Fibroblast of lung (primary cell): ENCODE measurements around the gene SLC25A33. TPM values are rescaled to one million over a fixed set of nuclear protein-coding genes. Genes with fewer than 3 reads are reported as not detected.
"Not testable (repeated sequence)": the region's sequence is repeated elsewhere in the genome, so short reads cannot be mapped to it uniquely, and the experiment has no call there.

ENCODE experiments used
- DNase-seq, 2 donors: peaks; one replicate each; pipeline versions ENCODE4 v3.0.0 to v3.0.0-alpha.2; 2010; ENCODE audit warnings: low read depth in 2 of 2
- H2AFZ ChIP-seq: 2 replicates; pipeline ENCODE4 v1.5.1; 2012; ENCODE audit warnings: low read length, control low read depth, inconsistent platforms
- H3K27ac ChIP-seq: 2 replicates; pipeline ENCODE4 v1.5.1; 2011; ENCODE audit warnings: low read length, control low read depth; ENCODE audit not compliant: insufficient read depth
- H3K27me3 ChIP-seq: 2 replicates; pipeline ENCODE4 v1.5.1; 2011; ENCODE audit warnings: mild to moderate bottlenecking, low read length; ENCODE audit not compliant: control insufficient read depth, insufficient read depth
- H3K36me3 ChIP-seq: 2 replicates; pipeline ENCODE4 v1.5.1; 2011; ENCODE audit warnings: low read length; ENCODE audit not compliant: control insufficient read depth, insufficient read depth
- H3K4me1 ChIP-seq: 2 replicates; pipeline ENCODE4 v1.5.1; 2011; ENCODE audit warnings: low read length; ENCODE audit not compliant: control insufficient read depth, insufficient read depth; ENCODE audit errors: extremely low read depth
- H3K4me2 ChIP-seq: 2 replicates; pipeline ENCODE4 v1.5.1; 2011; ENCODE audit warnings: low read length, control low read depth; ENCODE audit not compliant: insufficient read depth; ENCODE audit errors: extremely low read depth
- H3K4me3 ChIP-seq, 4 experiments: fragments of 200-600 bp in 1 of 4; sonication (generic) in 1 of 4; replicated peaks in 1 of 4; 2 replicates each; pipeline ENCODE4 v1.5.1; 2011 to 2016; ENCODE audit warnings: low read length in 4 of 4, low read depth in 3 of 4, mild to moderate bottlenecking in 3 of 4, control low read depth in 2 of 4, inconsistent platforms in 1 of 4, mixed read lengths in 1 of 4; ENCODE audit not compliant: insufficient read depth in 1 of 4; ENCODE audit errors: control extremely low read depth in 1 of 4
- H3K79me2 ChIP-seq: 2 replicates; pipeline ENCODE4 v1.5.1; 2012; ENCODE audit warnings: mild to moderate bottlenecking, low read length, inconsistent platforms; ENCODE audit not compliant: control insufficient read depth, insufficient read depth
- H3K9ac ChIP-seq: 2 replicates; pipeline ENCODE4 v1.5.1; 2011; ENCODE audit warnings: mild to moderate bottlenecking, low read length, control low read depth; ENCODE audit not compliant: insufficient read depth
- H3K9me3 ChIP-seq: 2 replicates; pipeline ENCODE4 v1.5.1; 2012; ENCODE audit warnings: low read depth, low read length; ENCODE audit not compliant: control insufficient read depth, insufficient read depth
- H4K20me1 ChIP-seq: 2 replicates; pipeline ENCODE4 v1.5.1; 2011; ENCODE audit warnings: low read length; ENCODE audit not compliant: control insufficient read depth, insufficient read depth; ENCODE audit errors: extremely low read depth
- CTCF ChIP-seq, 2 donors: IDR thresholded peaks in 1 of 2; conservative IDR thresholded peaks in 1 of 2; 1 replicate in 1 of 2; 2 replicates in 1 of 2; pipeline ENCODE4 v1.5.1; 2011 to 2012; ENCODE audit warnings: low read length in 2 of 2, control low read depth in 1 of 2, inconsistent platforms in 1 of 2, low read depth in 1 of 2, mild to moderate bottlenecking in 1 of 2
- EZH2 ChIP-seq: IDR thresholded peaks from 2 replicates; pipeline ENCODE4 v1.5.1; 2012; ENCODE audit warnings: low read length, control low read depth, mild to moderate bottlenecking; ENCODE audit errors: missing control alignments
- polyA plus RNA-seq, 2 donors: library from polyadenylated mRNA; depleted of rRNA in 1 of 2; stranded (reverse) in 1 of 2; unstranded in 1 of 2; fragments of >200 nt; gene quantifications; 2 replicates each; pipeline ENCODE4 v1.2.1, GENCODE V29; 2011 to 2012; ENCODE audit warnings: missing spikeins in 1 of 2
- total RNA-seq: library from RNA; depleted of rRNA; stranded (reverse); fragments of >200 nt; gene quantifications from 2 replicates; pipeline ENCODE4 v1.2.1, GENCODE V29; 2014

SLC25A33 gene
- total and polyA plus RNA-seq, 2 donors (not counting 1 experiment from before 2014, with no cell fraction given), result 3.5 to 4.8 TPM

- peak; percentile 93 to 96 for DNase-seq
- no peaks in the 10 kb centered on the region for H3K9me3 ChIP-seq
- H3K4me2 ChIP-seq, result peak overlapping the region; percentile 65
- peaks cover 2% of the 10 kb centered on the region for H3K4me1 ChIP-seq
- no peaks in the 10 kb centered on the region for H4K20me1 ChIP-seq
- H3K36me3 ChIP-seq, result no peaks in the 10 kb centered on the region
- no peak overlapping the region for H2AFZ ChIP-seq
- TF ChIP-seq EZH2, result no peak
- no peak for TF ChIP-seq CTCF (conservative IDR thresholded peaks at IDR 0.05 in 1 of 2, IDR thresholded peaks at IDR 0.05 in 1 of 2; ENCODE audit: low read depth in 1 of 2, low read length in 2 of 2)
- no peaks in the 10 kb centered on the region for H3K27me3 ChIP-seq
- H3K79me2 ChIP-seq, result no peaks in the 10 kb centered on the region
- H3K9ac ChIP-seq, result peak overlapping the region; percentile 4
- H3K4me3 ChIP-seq, result no peak overlapping the region
- peak overlapping the region; percentile 71 for H3K27ac ChIP-seq
Measured at GRCh38 chr1:9561429-9561828, 22.2 kb downstream of the SLC25A33 start.

DNA sequence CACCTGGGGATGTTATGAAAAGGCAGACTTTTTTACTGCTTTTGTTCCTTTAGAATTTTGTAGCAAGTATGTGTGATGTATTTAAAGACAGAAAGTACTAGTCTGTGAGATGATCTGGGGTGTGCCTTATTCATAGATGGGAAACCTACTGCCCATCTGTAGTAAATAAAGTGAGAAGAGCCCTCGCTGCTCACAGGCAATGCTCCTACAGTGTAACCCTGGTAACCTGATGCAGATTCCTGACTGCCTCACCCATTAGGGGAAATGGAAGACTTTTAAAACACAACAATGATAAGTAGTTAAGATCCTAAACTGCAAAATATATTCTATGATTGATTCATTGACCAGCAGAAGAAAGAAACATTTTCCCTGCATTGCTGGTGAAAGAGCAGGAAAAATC lies 30.0 kb downstream of the SLC25A33 start:
- Histone ChIP-seq H3K79me2 (no peaks in the 10 kb centered on the region), H3K27ac (no peak overlapping the region), H2AFZ (no peak overlapping the region), H3K9me3 (no peaks in the 10 kb centered on the region), H3K4me1 (no peaks in the 10 kb centered on the region), H4K20me1 (no peaks in the 10 kb centered on the region), H3K4me2 (no peak overlapping the region), H3K9ac (no peak overlapping the region), H3K36me3 (no peaks in the 10 kb centered on the region), H3K4me3 (no peak overlapping the region), H3K27me3 (no peaks in the 10 kb centered on the region)
- no peak for DNase-seq
- TF ChIP-seq CTCF (conservative IDR thresholded peaks at IDR 0.05 in 1 of 2, IDR thresholded peaks at IDR 0.05 in 1 of 2; ENCODE audit: low read depth in 1 of 2, low read length in 2 of 2) (no peak), EZH2 (no peak)

- H3K79me2 ChIP-seq, H3K27me3 ChIP-seq, H3K9me3 ChIP-seq, H3K4me1 ChIP-seq, DNase-seq, H2AFZ ChIP-seq, H3K27ac ChIP-seq, H3K4me3 ChIP-seq, H3K4me2 ChIP-seq, H4K20me1 ChIP-seq, H3K9ac ChIP-seq, H3K36me3 ChIP-seq: not testable (repeated sequence)
Measured at GRCh38 chr1:9570886-9571529, 31.7 kb downstream of the SLC25A33 start.
